HUES48 (cell line): ENCODE measurements around the gene FAM131C.

Experiments
- H3K27ac ChIP-seq: one replicate; pipeline ENCODE4 v1.7.0; 2013; ENCODE audit warnings: low read depth, low read length, inconsistent platforms
- H3K27me3 ChIP-seq: 2 replicates; pipeline ENCODE4 v1.6.1; 2013; ENCODE audit warnings: mild to moderate bottlenecking, low read length; ENCODE audit not compliant: control insufficient read depth, insufficient read depth
- H3K36me3 ChIP-seq: 2 replicates; pipeline ENCODE4 v1.6.1; 2013; ENCODE audit warnings: low read length; ENCODE audit not compliant: control insufficient read depth, insufficient read depth
- H3K4me1 ChIP-seq: 2 replicates; pipeline ENCODE4 v1.6.1; 2013; ENCODE audit warnings: mild to moderate bottlenecking, low read length; ENCODE audit not compliant: control insufficient read depth, insufficient read depth
- H3K4me3 ChIP-seq: 2 replicates; pipeline ENCODE4 v1.5.1; 2013; ENCODE audit warnings: mild to moderate bottlenecking, low read depth, low read length
- H3K9ac ChIP-seq: 2 replicates; pipeline ENCODE4 v1.6.1; 2013; ENCODE audit warnings: mild to moderate bottlenecking, low read depth, low read length, moderate library complexity
- H3K9me3 ChIP-seq: 2 replicates; pipeline ENCODE4 v1.6.1; 2013; ENCODE audit warnings: low read length; ENCODE audit not compliant: control insufficient read depth, insufficient read depth

The FAM131C gene

GRCh38 chr1:16075337-16076030 lies 2.0 kb upstream of the FAM131C start:
- H3K36me3 ChIP-seq = no peaks in the 10 kb centered on the region
- H3K27me3 ChIP-seq = peaks cover 57% of the 10 kb centered on the region
- no peak overlapping the region for H3K9ac ChIP-seq
- no peaks in the 10 kb centered on the region for H3K9me3 ChIP-seq
- H3K4me1 ChIP-seq = peaks cover 5% of the 10 kb centered on the region; the same call in 1 of the 2 replicates
- H3K4me3 ChIP-seq = no peak overlapping the region
- no peak overlapping the region for H3K27ac ChIP-seq

- peaks cover 4% of the 10 kb centered on the region; the same call in 1 of the 2 replicates for H3K4me1 ChIP-seq
- no peaks in the 10 kb centered on the region for H3K9me3 ChIP-seq
- H3K9ac ChIP-seq = no peak overlapping the region
- H3K27me3 ChIP-seq = peaks cover 57% of the 10 kb centered on the region
- H3K4me3 ChIP-seq = peak overlapping the region; percentile 54
- H3K36me3 ChIP-seq = no peaks in the 10 kb centered on the region
- H3K27ac ChIP-seq = no peak overlapping the region
Observed at GRCh38 chr1:16074217-16074616, 766 bp upstream of the FAM131C start.

- Histone ChIP-seq H3K27ac (no peak overlapping the region), H3K36me3 (no peaks in the 10 kb centered on the region), H3K27me3 (peaks cover 57% of the 10 kb centered on the region), H3K4me1 (no peaks in the 10 kb centered on the region), H3K4me3 (peak overlapping the region; percentile 54), H3K9ac (no peak overlapping the region), H3K9me3 (no peaks in the 10 kb centered on the region)
Observed at GRCh38 chr1:16072616-16073484, 601 bp downstream of the FAM131C start.

GRCh38 chr1:16072095-16072494 lies 1.4 kb downstream of the FAM131C start:
- Histone ChIP-seq H3K9me3 (no peaks in the 10 kb centered on the region), H3K4me3 (no peak overlapping the region), H3K36me3 (no peaks in the 10 kb centered on the region), H3K9ac (no peak overlapping the region), H3K4me1 (no peaks in the 10 kb centered on the region), H3K27me3 (peaks cover 57% of the 10 kb centered on the region), H3K27ac (no peak overlapping the region)

GRCh38 chr1:16071614-16072013 lies 1.8 kb downstream of the FAM131C start:
- H3K36me3 ChIP-seq = no peaks in the 10 kb centered on the region
- H3K4me3 ChIP-seq = no peak overlapping the region
- H3K27me3 ChIP-seq = peaks cover 56% of the 10 kb centered on the region
- H3K4me1 ChIP-seq = no peaks in the 10 kb centered on the region
- H3K9me3 ChIP-seq = no peaks in the 10 kb centered on the region
- no peak overlapping the region for H3K9ac ChIP-seq
- H3K27ac ChIP-seq = no peak overlapping the region

- Histone ChIP-seq H3K9ac (no peak overlapping the region), H3K27ac (no peak overlapping the region), H3K4me1 (no peaks in the 10 kb centered on the region), H3K27me3 (peaks cover 48% of the 10 kb centered on the region), H3K4me3 (no peak overlapping the region), H3K9me3 (no peaks in the 10 kb centered on the region), H3K36me3 (no peaks in the 10 kb centered on the region)
Observed at GRCh38 chr1:16070640-16071355, 2.7 kb downstream of the FAM131C start.

GRCh38 chr1:16068356-16069270 lies 4.8 kb downstream of the FAM131C start:
- Histone ChIP-seq H3K27ac (no peak overlapping the region), H3K36me3 (no peaks in the 10 kb centered on the region), H3K4me3 (no peak overlapping the region), H3K4me1 (peaks cover 7% of the 10 kb centered on the region; the same call in 1 of the 2 replicates), H3K9me3 (no peaks in the 10 kb centered on the region), H3K27me3 (peaks cover 26% of the 10 kb centered on the region), H3K9ac (no peak overlapping the region)

- no peaks in the 10 kb centered on the region for H3K36me3 ChIP-seq
- peaks cover 7% of the 10 kb centered on the region; the same call in 1 of the 2 replicates for H3K4me1 ChIP-seq
- peaks cover 21% of the 10 kb centered on the region for H3K27me3 ChIP-seq
- no peaks in the 10 kb centered on the region for H3K9me3 ChIP-seq
- no peak overlapping the region for H3K9ac ChIP-seq
- no peak overlapping the region for H3K27ac ChIP-seq
- H3K4me3 ChIP-seq = no peak overlapping the region
Observed at GRCh38 chr1:16067933-16068332, 5.5 kb downstream of the FAM131C start.

- Histone ChIP-seq H3K27ac (no peak overlapping the region), H3K36me3 (no peaks in the 10 kb centered on the region), H3K9me3 (no peaks in the 10 kb centered on the region), H3K4me1 (peaks cover 7% of the 10 kb centered on the region; the same call in 1 of the 2 replicates), H3K27me3 (peaks cover 15% of the 10 kb centered on the region), H3K4me3 (no peak overlapping the region), H3K9ac (no peak overlapping the region)
Observed at GRCh38 chr1:16067127-16067768, 6.2 kb downstream of the FAM131C start.

GRCh38 chr1:16066245-16066644 lies 7.2 kb downstream of the FAM131C start:
- Histone ChIP-seq H3K9me3 (no peaks in the 10 kb centered on the region), H3K4me3 (no peak overlapping the region), H3K4me1 (peaks cover 7% of the 10 kb centered on the region; the same call in 1 of the 2 replicates), H3K9ac (no peak overlapping the region), H3K27me3 (0 out of 2 replicates have a peak, but pooled peaks cover 8% of the 10 kb centered on the region), H3K27ac (no peak overlapping the region), H3K36me3 (no peaks in the 10 kb centered on the region)
